Activated B cell treated with CpG ODN at 0.5 μM for 24 hours (primary cell): ENCODE results near the gene PTPA. TPM values are rescaled to one million over a fixed set of nuclear protein-coding genes. Genes with fewer than 3 reads are reported as not detected.

ENCODE experiments used
- ATAC-seq: fragments of 200-7000 bp; cut with Tn5 transposase; one replicate; pipeline ENCODE4 v1.10.0; 2021; ENCODE audit warnings: low read depth, mild to moderate bottlenecking, moderate library complexity
- CTCF ChIA-PET: fragments of 350-600 bp; sonication (Branson Sonifier 250); formaldehyde crosslinking; loops from one replicate; lab custom pipeline; 2021; ENCODE audit warnings: antibody characterized with exemption; lab: Charles Lee
- POLR2A ChIA-PET: fragments of 350-600 bp; sonication (Branson Sonifier 250); formaldehyde crosslinking; loops from one replicate; lab custom pipeline; 2021; ENCODE audit warnings: antibody characterized with exemption; lab: Charles Lee
- DNase-seq: peaks from one replicate; pipeline ENCODE4 v3.0.0; 2022
- H3K27ac Mint-ChIP-seq: one replicate; pipeline ENCODE4 v1.8.0; 2020; ENCODE audit warnings: mixed read lengths
- H3K27me3 Mint-ChIP-seq: one replicate; pipeline ENCODE4 v1.8.0; 2021; ENCODE audit warnings: mixed read lengths
- H3K36me3 Mint-ChIP-seq: one replicate; pipeline ENCODE4 v1.8.0; 2021; ENCODE audit warnings: low read depth, mixed read lengths
- H3K4me1 Mint-ChIP-seq: one replicate; pipeline ENCODE4 v1.8.0; 2021; ENCODE audit warnings: mixed read lengths
- H3K4me3 Mint-ChIP-seq: one replicate; pipeline ENCODE4 v1.8.0; 2020; ENCODE audit warnings: mild to moderate bottlenecking, mixed read lengths
- H3K9me3 Mint-ChIP-seq: one replicate; pipeline ENCODE4 v1.8.0; 2020; ENCODE audit warnings: mixed read lengths
- intact Hi-C: fragments of 100-400 bp; cut with micrococcal nuclease; formaldehyde crosslinking; loops from one replicate; pipeline ENCODE4 v1.15.1; 2024
- total RNA-seq: library from RNA; stranded (reverse); gene quantifications from 2 replicates; pipeline ENCODE4 v1.2.3, GENCODE V29; 2022
- TF ChIP-seq, protein P1 (sequence below): fragments of 200-600 bp; IDR thresholded peaks from one replicate; pipeline ENCODE4 v1.8.0; 2022; ENCODE audit warnings: antibody characterized with exemption, mild to moderate bottlenecking

The PTPA gene
- total RNA-seq, 1 donor from 2014 or later: 67.2 TPM

GRCh38 chr9:129141066-129142041, 30.1 kb downstream of the PTPA start:
- ATAC-seq: peak; percentile 16

DNA sequence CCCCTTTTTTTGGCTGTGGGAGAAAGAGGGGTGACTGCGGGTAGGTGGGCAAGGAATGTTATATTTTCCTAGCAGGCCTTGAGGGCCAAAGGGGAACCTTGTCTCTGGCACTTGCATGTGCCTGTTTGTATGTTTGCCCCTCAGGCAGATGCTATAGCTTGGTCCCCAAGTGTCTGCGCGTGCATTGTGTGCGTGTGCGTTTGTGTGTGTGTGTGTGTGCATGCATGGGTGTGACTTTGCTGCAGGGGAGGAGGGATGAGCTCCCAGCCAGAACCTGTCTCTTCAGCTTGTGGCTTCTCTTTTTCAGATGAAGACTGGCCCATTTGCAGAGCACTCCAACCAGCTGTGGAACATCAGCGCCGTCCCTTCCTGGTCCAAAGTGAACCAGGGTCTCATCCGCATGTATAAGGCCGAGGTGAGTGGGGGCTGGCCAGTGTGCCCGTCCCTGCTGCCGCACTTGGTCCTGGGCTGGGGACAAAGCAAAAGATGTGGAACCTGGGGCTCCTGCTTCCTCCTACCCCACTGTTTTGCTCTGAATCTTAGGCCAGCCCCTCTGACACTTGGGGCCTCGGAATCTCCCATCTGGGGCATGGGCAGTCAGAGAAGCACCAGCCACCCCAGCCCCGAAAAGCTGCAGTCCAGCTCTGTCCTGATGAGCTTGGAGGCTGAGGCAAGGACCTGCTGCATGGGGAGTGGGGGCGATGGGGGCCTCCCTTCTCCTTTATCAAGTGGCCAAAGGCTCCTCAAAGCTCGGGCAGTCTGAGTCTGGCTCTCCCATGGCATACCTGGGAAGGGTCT, 31.1 kb downstream of the PTPA start:
- H3K4me3 Mint-ChIP-seq: peak overlapping the region; percentile 81
- no peaks in the 10 kb centered on the region for H3K9me3 Mint-ChIP-seq
- ATAC-seq (no peak), DNase-seq (no peak)
- H3K27me3 Mint-ChIP-seq: no peaks in the 10 kb centered on the region
- intact Hi-C loops: loop anchor here (2.0 to 10.0 kb wide), 2 partner anchors 60 to 1102 kb away; no protein-coding TSS in a partner anchor
- H3K4me1 Mint-ChIP-seq: peaks cover 50% of the 10 kb centered on the region
- CTCF ChIA-PET: interaction anchor here (0.6 to 6.7 kb wide), 24 partner anchors 9 to 585 kb away, joined by 3 to 84 read pairs (median 4); partner anchors contain the start of gene IER5L
- H3K36me3 Mint-ChIP-seq: peaks cover 31% of the 10 kb centered on the region
- peak overlapping the region; percentile 91 for H3K27ac Mint-ChIP-seq
- TF ChIP-seq, protein P1, sequence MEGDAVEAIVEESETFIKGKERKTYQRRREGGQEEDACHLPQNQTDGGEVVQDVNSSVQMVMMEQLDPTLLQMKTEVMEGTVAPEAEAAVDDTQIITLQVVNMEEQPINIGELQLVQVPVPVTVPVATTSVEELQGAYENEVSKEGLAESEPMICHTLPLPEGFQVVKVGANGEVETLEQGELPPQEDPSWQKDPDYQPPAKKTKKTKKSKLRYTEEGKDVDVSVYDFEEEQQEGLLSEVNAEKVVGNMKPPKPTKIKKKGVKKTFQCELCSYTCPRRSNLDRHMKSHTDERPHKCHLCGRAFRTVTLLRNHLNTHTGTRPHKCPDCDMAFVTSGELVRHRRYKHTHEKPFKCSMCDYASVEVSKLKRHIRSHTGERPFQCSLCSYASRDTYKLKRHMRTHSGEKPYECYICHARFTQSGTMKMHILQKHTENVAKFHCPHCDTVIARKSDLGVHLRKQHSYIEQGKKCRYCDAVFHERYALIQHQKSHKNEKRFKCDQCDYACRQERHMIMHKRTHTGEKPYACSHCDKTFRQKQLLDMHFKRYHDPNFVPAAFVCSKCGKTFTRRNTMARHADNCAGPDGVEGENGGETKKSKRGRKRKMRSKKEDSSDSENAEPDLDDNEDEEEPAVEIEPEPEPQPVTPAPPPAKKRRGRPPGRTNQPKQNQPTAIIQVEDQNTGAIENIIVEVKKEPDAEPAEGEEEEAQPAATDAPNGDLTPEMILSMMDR: no peak
- POLR2A ChIA-PET: interaction anchor here (0.7 to 5.2 kb wide), 18 partner anchors 11 to 483 kb away, joined by 3 to 62 read pairs (median 3); partner anchors contain the start of genes IER5L, NTMT1 and PTPA

More at GRCh38 chr9:129141066-129142041, 30.1 kb downstream of the PTPA start:
- Mint-ChIP-seq H3K4me1 (peaks cover 50% of the 10 kb centered on the region), H3K9me3 (no peaks in the 10 kb centered on the region), H3K36me3 (peaks cover 35% of the 10 kb centered on the region), H3K27me3 (no peaks in the 10 kb centered on the region), H3K27ac (peak overlapping the region; percentile 91), H3K4me3 (peak overlapping the region; percentile 81)
- TF ChIP-seq, protein P1: no peak
- ChIA-PET POLR2A (interaction anchor here (0.6 to 5.2 kb wide), 23 partner anchors 8 to 682 kb away, joined by 3 to 62 read pairs (median 5); partner anchors contain the start of genes CRAT, IER5L, NTMT1 and PTPA), CTCF (interaction anchor here (1.0 to 6.7 kb wide), 11 partner anchors 11 to 484 kb away, joined by 3 to 84 read pairs (median 9); partner anchors contain the start of genes IER5L and NTMT1)
- intact Hi-C loops: loop anchor here (2.0 to 10.0 kb wide), 4 partner anchors 61 to 1103 kb away; no protein-coding TSS in a partner anchor
- peak; percentile 54 for DNase-seq

DNA sequence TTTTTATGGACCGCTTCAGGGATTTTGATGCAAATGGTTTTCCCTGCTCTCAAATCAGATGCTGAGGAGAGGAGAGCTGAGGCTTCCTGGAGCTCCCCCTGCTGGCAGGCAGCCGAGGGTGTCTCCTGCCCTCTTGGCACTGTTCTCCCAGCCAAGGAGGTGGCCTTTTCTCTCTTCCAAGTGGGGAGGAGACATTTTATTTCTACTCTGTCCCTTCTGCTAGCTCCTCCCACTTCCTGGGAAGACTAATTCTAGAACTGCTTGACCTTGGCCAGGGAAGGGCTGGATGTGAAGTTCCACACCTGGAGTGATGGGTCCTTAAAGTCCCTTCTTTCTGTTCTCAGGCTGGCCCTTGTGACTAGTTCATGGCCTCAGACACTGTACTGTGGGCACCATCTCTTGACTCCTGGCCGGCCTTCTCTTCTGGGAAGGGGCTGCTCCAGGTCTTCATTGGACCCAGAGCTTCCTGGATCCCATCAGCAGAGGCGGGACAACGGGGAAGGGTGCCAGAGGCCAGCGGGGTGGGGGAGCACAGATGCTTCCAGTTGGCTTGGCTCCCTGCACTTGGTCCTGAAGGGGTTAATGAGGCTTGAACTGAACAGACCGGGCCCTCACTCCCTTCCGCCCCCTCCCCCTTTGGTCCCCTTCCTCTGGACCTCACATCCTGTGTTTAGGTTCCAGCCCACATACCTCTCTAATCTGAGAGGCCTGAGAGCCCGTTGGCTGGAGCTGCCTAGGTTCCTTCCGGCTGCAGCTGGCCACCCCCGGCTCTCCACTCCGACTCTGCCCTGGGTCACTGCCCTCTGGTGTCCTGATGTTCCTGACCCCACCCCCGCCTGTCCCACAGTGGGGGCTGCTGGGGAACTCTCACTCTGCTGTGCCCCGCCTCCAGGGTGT, 32.1 kb downstream of the PTPA start:
- peak overlapping the region; percentile 44 for H3K4me3 Mint-ChIP-seq
- TF ChIP-seq, protein P1: peak; percentile 91
- intact Hi-C loops: loop anchor here (2.0 to 10.0 kb wide), 2 partner anchors 60 to 1102 kb away; no protein-coding TSS in a partner anchor
- peaks cover 25% of the 10 kb centered on the region for H3K36me3 Mint-ChIP-seq
- no peaks in the 10 kb centered on the region for H3K27me3 Mint-ChIP-seq
- peaks cover 50% of the 10 kb centered on the region for H3K4me1 Mint-ChIP-seq
- no peaks in the 10 kb centered on the region for H3K9me3 Mint-ChIP-seq
- ChIA-PET POLR2A (interaction anchor here (0.7 to 4.6 kb wide), 14 partner anchors 9 to 481 kb away, joined by 3 to 26 read pairs (median 4); partner anchors contain the start of genes IER5L and PTPA), CTCF (interaction anchor here (0.6 to 6.7 kb wide), 22 partner anchors 9 to 584 kb away, joined by 3 to 84 read pairs (median 4); partner anchors contain the start of gene IER5L)
- ATAC-seq (no peak), DNase-seq (peak; percentile 64)
- H3K27ac Mint-ChIP-seq: peak overlapping the region; percentile 91

- Mint-ChIP-seq H3K9me3 (no peaks in the 10 kb centered on the region), H3K4me1 (peaks cover 54% of the 10 kb centered on the region), H3K36me3 (peaks cover 26% of the 10 kb centered on the region), H3K27ac (no peak overlapping the region), H3K27me3 (no peaks in the 10 kb centered on the region), H3K4me3 (no peak overlapping the region)
- ChIA-PET CTCF (interaction anchor here (0.8 kb wide), 1 partner anchor 466 kb away, joined by 3 read pairs; no protein-coding TSS in a partner anchor), POLR2A (no interaction called here)
- intact Hi-C loops: loop anchor here (10.0 kb wide), 1 partner anchor 1099 kb away; no protein-coding TSS in a partner anchor
- DNase-seq (no peak), ATAC-seq (no peak)
- TF ChIP-seq, protein P1: no peak
Observed at GRCh38 chr9:129145316-129145715, 34.1 kb downstream of the PTPA start.
